ENCODE results near the gene CGGBP1. TPM values are rescaled to one million over a fixed set of nuclear protein-coding genes. Genes with fewer than 3 reads are reported as not detected.
"Not testable (repeated sequence)": the region's sequence is repeated elsewhere in the genome, so short reads cannot be mapped to it uniquely, and the experiment has no call there.

Gene CGGBP1
- total RNA-seq, 1 experiment from 2014 or later = 43.2 TPM

GRCh38 chr3:88019024-88019423 is 39.8 kb downstream of the CGGBP1 start:
- H3K4me1 ChIP-seq = no peaks in the 10 kb centered on the region
- Mint-ChIP-seq H3K36me3 (ENCODE audit: insufficient read depth, unreplicated experiment) (no peaks in the 10 kb centered on the region), H3K27me3 (ENCODE audit: insufficient read depth, unreplicated experiment) (peaks cover 11% of the 10 kb centered on the region), H3K27ac (ENCODE audit: unreplicated experiment) (no peak overlapping the region), H3K4me3 (ENCODE audit: unreplicated experiment) (no peak overlapping the region), H3K9me3 (ENCODE audit: unreplicated experiment) (peaks cover 10% of the 10 kb centered on the region), H3K4me1 (ENCODE audit: low read depth, unreplicated experiment) (no peaks in the 10 kb centered on the region)
- intact Hi-C loops (cut with micrococcal nuclease; ENCODE audit: unreplicated experiment) = no loop called here
- CTCF ChIA-PET = no interaction called here
- no TSS peak for BruUV-seq (replicated peaks)
- DNase-seq = no peak
- H3K9me3 ChIP-seq = no peaks in the 10 kb centered on the region
- no peak for TF ChIP-seq CTCF (IDR thresholded peaks at IDR 0.05; ENCODE audit: insufficient read depth in 1 of 2, low read depth in 1 of 2, low read length in 1 of 2, severe bottlenecking in 1 of 2, unreplicated experiment in 1 of 2)
- no peaks in the 10 kb centered on the region for H3K36me3 ChIP-seq (ENCODE audit: control insufficient read depth, insufficient read depth, low read length)
- no peak overlapping the region for H3K4me3 ChIP-seq (ENCODE audit: low read depth, low read length)
- H3K27me3 ChIP-seq (replicated peaks; ENCODE audit: control insufficient read depth, insufficient read depth, low read length) = no peaks in the 10 kb centered on the region
- POLR2A ChIA-PET = no interaction called here

GRCh38 chr3:88015656-88016055 is 43.1 kb downstream of the CGGBP1 start:
- H3K27ac Mint-ChIP-seq (ENCODE audit: unreplicated experiment); BruUV-seq (replicated peaks); H3K27me3 Mint-ChIP-seq (ENCODE audit: insufficient read depth, unreplicated experiment); CTCF ChIA-PET; H3K36me3 Mint-ChIP-seq (ENCODE audit: insufficient read depth, unreplicated experiment); H3K4me1 Mint-ChIP-seq (ENCODE audit: low read depth, unreplicated experiment); H3K36me3 ChIP-seq (ENCODE audit: control insufficient read depth, insufficient read depth, low read length); intact Hi-C loops (cut with micrococcal nuclease; ENCODE audit: unreplicated experiment); H3K27me3 ChIP-seq (replicated peaks; ENCODE audit: control insufficient read depth, insufficient read depth, low read length); DNase-seq; H3K4me3 Mint-ChIP-seq (ENCODE audit: unreplicated experiment); H3K4me1 ChIP-seq; POLR2A ChIA-PET; H3K4me3 ChIP-seq (ENCODE audit: low read depth, low read length); H3K9me3 Mint-ChIP-seq (ENCODE audit: unreplicated experiment); H3K9me3 ChIP-seq: not testable (repeated sequence)

GRCh38 chr3:88013592-88013991 is 45.2 kb downstream of the CGGBP1 start:
- no peak overlapping the region for H3K27ac Mint-ChIP-seq (ENCODE audit: unreplicated experiment)
- no peaks in the 10 kb centered on the region for H3K4me1 ChIP-seq
- H3K9me3 ChIP-seq = no peaks in the 10 kb centered on the region
- no peaks in the 10 kb centered on the region for H3K36me3 Mint-ChIP-seq (ENCODE audit: insufficient read depth, unreplicated experiment)
- POLR2A ChIA-PET = no interaction called here
- no peak for DNase-seq
- peaks cover 8% of the 10 kb centered on the region for H3K27me3 Mint-ChIP-seq (ENCODE audit: insufficient read depth, unreplicated experiment)
- no peak overlapping the region for H3K4me3 ChIP-seq (ENCODE audit: low read depth, low read length)
- H3K4me3 Mint-ChIP-seq (ENCODE audit: unreplicated experiment) = no peak overlapping the region
- TF ChIP-seq CTCF (IDR thresholded peaks at IDR 0.05; ENCODE audit: insufficient read depth in 1 of 2, low read depth in 1 of 2, low read length in 1 of 2, severe bottlenecking in 1 of 2, unreplicated experiment in 1 of 2) = no peak
- intact Hi-C loops (cut with micrococcal nuclease; ENCODE audit: unreplicated experiment) = no loop called here
- no peaks in the 10 kb centered on the region for H3K27me3 ChIP-seq (replicated peaks; ENCODE audit: control insufficient read depth, insufficient read depth, low read length)
- no peaks in the 10 kb centered on the region for H3K4me1 Mint-ChIP-seq (ENCODE audit: low read depth, unreplicated experiment)
- BruUV-seq (replicated peaks) = no TSS peak
- no peaks in the 10 kb centered on the region for H3K36me3 ChIP-seq (ENCODE audit: control insufficient read depth, insufficient read depth, low read length)
- peaks cover 9% of the 10 kb centered on the region for H3K9me3 Mint-ChIP-seq (ENCODE audit: unreplicated experiment)
- CTCF ChIA-PET = interaction anchor here (0.6 kb wide), 1 partner anchor 69 kb away, joined by 3 read pairs; no protein-coding TSS in a partner anchor

DNA sequence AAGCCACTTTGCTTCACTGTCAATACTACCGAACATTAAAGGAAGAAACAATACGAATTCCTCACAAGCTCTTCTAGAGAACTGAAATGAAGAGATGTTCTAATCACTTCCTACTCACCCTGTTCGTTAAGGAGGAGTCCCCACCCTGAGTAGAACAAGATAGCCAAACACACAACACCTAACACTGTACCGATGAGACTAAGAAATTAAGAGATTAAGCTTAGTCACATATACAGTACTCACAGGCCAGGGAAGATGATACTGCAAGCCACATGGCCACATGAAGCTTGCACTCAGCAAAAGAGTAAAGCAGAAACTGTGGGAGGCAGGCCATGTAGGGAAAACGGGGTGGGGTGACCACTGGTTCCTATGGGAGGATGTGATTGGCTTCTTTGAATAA is 48.0 kb downstream of the CGGBP1 start:
- TF ChIP-seq CTCF (IDR thresholded peaks at IDR 0.05; ENCODE audit: insufficient read depth in 1 of 2, low read depth in 1 of 2, low read length in 1 of 2, severe bottlenecking in 1 of 2, unreplicated experiment in 1 of 2) = no peak
- Histone ChIP-seq H3K9me3 (no peaks in the 10 kb centered on the region), H3K36me3 (ENCODE audit: control insufficient read depth, insufficient read depth, low read length) (no peaks in the 10 kb centered on the region), H3K4me3 (ENCODE audit: low read depth, low read length) (no peak overlapping the region), H3K4me1 (no peaks in the 10 kb centered on the region), H3K27me3 (replicated peaks; ENCODE audit: control insufficient read depth, insufficient read depth, low read length) (no peaks in the 10 kb centered on the region)
- Mint-ChIP-seq H3K4me1 (ENCODE audit: low read depth, unreplicated experiment) (no peaks in the 10 kb centered on the region), H3K36me3 (ENCODE audit: insufficient read depth, unreplicated experiment) (no peaks in the 10 kb centered on the region), H3K27ac (ENCODE audit: unreplicated experiment) (no peak overlapping the region), H3K9me3 (ENCODE audit: unreplicated experiment) (no peaks in the 10 kb centered on the region), H3K27me3 (ENCODE audit: insufficient read depth, unreplicated experiment) (peaks cover 13% of the 10 kb centered on the region), H3K4me3 (ENCODE audit: unreplicated experiment) (no peak overlapping the region)
- ChIA-PET CTCF (no interaction called here), POLR2A (interaction anchor here (0.7 kb wide), 1 partner anchor 71 kb away, joined by 3 read pairs; no protein-coding TSS in a partner anchor)
- DNase-seq = no peak
- BruUV-seq (replicated peaks) = no TSS peak
- intact Hi-C loops (cut with micrococcal nuclease; ENCODE audit: unreplicated experiment) = no loop called here
